D721Med (cell line): Measurements from ENCODE around the gene ULBP1.
"Not testable (repeated sequence)": the region's sequence is repeated elsewhere in the genome, so short reads cannot be mapped to it uniquely, and the experiment has no call there.

Experiments
- DNase-seq: peaks from one replicate; pipeline ENCODE4 v3.0.0; 2011; ENCODE audit warnings: low spot score; ENCODE audit not compliant: insufficient read length
- FAIRE-seq: peaks from 2 replicates; lab custom pipeline; 2011; peaks lifted over from hg19 to GRCh38; lab: Jason Lieb, UNC
- CTCF ChIP-seq: IDR thresholded peaks from 2 replicates; pipeline ENCODE4 v1.5.1; 2012; ENCODE audit warnings: mild to moderate bottlenecking, control low read depth; ENCODE audit not compliant: insufficient read depth; ENCODE audit errors: missing control alignments

Gene ULBP1

DNA sequence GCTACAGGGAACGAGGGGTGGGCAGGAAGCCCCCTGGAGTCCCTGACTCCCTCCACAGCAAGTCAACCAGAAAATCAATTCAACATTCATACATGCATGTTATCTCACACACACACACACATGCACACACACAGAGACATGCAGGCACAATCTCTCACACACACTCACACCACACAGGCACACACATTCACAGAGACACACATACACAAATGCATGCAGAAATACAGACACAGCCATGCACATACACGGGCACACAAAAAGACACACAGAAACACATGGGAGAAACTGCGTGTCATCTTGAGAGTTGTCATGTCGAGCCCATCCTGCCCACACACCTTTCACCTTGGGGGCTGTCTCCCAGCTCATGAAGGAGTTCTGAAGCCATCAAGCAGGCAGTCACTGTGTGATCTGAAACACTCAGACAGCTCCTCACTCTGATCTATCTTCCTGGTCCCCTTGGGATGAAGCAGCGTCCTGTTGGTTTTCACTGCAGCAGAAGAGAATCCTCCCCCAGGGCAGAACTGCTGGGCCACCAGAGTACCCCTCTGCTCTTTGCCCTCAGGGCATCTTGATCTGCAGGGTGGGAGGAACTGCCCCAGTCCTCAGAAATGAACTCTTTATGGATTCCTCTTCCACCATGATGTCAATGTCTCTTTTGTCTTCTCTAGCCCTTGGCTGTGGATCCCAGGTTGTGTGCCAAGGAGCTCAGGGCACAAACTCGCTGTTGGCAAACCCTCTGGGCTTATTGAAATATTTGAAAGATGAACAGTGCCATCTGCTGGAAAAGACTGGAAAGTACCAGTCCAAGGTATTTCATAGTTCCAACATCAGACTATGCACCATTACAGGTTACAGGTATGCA lies 52.8 kb downstream of the ULBP1 start:
- FAIRE-seq (no peak), DNase-seq (peak; percentile 46)
- peak; percentile 65 for TF ChIP-seq CTCF

GRCh38 chr6:150017186-150017521 lies 53.4 kb downstream of the ULBP1 start:
- FAIRE-seq, DNase-seq: not testable (repeated sequence)

DNA sequence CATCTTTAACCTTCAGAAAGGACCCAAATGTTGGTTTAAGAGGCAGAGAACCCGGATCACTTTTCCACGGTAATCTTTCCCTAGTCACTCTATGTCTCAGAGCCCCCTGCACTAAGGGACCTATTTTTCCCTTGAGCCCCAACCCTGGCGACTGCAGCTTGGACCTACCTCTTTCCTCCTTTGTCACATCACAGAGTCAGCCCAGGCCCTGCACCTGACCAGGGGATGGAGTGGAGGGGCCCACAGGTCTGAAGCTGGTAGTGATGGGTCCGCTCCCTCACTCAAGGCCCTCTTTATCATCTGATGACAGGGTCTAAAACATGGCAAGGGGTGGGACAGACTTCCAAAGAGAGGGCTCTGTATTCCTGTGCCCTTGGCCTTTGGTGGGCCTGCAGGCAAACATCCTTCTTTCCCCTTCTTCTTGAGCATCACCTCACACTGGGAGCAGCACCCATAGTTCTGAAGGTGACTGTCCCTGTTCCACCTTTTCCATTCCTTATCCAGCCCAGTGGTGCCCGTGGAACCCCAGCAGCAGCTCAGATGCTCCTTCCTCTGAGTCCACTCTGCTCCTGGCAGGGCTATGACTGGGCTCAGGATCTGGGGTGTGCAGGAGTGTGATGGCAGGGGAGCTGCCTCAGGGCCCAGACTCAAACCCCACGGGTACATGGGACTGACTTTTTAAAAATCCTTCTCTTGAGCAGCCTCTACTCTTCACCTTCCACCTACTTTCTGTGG lies 55.3 kb downstream of the ULBP1 start:
- no peak for FAIRE-seq
- no peak for TF ChIP-seq CTCF
- DNase-seq = no peak

GRCh38 chr6:150021870-150022269 lies 58.1 kb downstream of the ULBP1 start:
- DNase-seq, FAIRE-seq: not testable (repeated sequence)
